Stimulated activated CD4-positive, alpha-beta T cell treated with anti-CD3 and anti-CD28 coated beads, Interleukin-1b, Interleukin-23, amount 100 ng/mL, for 1 hour (primary cell): ENCODE data around the gene MRPL55.
"Not testable (repeated sequence)": the region's sequence is repeated elsewhere in the genome, so short reads cannot be mapped to it uniquely, and the experiment has no call there.

Experiments used
- DNase-seq, 2 donors: peaks; one replicate each; pipeline ENCODE4 v3.0.0-alpha.2; 2020; ENCODE audit warnings: low read depth in 2 of 2

Gene MRPL55

DNA sequence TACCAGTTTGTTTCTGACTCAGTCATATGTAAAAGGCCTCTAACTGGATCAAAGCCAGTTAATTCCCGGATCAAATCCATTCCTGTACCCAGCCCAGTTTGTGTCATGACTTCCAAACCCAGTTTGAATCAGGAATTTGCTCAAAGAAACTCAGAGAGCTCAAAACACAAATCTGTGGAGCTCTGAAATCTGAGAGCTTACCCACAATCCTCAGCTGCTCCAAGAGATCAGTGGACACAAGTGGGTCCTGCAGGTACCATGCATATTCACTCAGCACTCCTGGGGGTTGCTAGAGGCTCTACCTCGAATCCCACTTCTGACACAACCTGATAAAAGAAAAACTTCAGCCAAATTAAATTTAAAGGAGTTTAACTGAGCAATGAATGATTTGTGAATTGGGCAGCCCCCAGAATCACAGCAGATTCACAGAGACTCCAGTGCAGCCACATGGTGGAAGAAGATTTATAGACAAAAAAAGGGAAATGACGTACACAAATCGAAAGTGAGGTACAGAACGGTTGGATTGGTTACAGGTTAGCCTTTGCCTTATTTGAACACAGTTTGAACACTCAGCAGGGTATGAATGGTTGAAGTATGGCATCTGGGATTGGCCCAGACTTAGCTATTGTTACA is 11.9 kb upstream of the MRPL55 start:
- no peak for DNase-seq

- DNase-seq = no peak
These were observed 11.3 kb upstream of the MRPL55 start for GRCh38 chr1:228120351-228120750.

- DNase-seq = no peak
These were observed 8.9 kb upstream of the MRPL55 start for GRCh38 chr1:228118040-228118439.

GRCh38 chr1:228117335-228117734 is 8.2 kb upstream of the MRPL55 start:
- no peak for DNase-seq

- DNase-seq = no peak
These were observed 5.7 kb upstream of the MRPL55 start for GRCh38 chr1:228114827-228115226.

- DNase-seq = no peak
These were observed 3.5 kb upstream of the MRPL55 start for GRCh38 chr1:228112617-228113016.

DNA sequence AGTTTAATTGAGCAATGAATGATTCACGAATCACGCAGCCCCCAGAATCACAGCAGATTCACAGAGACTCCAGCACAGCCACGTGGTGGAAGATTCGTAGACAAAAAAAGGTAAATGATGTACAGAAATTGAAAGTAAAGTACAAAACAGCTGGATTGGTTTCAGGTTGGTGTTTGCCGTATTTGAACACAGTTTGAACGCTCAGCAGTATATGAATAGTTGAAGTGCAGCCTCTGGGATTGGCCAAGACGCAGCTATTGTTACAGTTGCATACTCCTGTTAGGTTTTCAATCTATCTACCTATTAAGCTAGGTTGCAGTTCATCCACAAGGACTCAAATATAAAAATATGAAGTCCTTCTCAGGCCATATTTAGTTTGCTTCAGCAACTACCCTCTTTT is 3.1 kb upstream of the MRPL55 start:
- DNase-seq = no peak

DNA sequence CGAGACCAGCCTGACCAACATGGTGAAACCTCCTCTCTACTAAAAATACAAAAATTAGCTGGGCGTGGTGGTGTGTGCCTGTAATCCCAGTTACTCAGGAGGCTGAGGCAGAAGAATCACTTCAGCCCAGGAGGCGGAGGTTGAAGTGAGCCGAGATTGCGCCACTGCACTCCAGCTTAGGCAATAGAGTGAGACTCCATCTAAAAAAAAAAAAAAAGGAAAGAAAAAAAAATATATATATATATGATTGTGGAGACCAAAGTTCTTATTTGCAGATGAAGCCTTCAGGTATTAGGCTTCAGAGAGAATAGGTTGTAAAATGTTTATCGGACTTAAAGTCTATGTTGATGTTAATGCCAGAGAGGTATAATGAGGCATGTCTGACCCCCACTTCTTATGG is 2.2 kb upstream of the MRPL55 start:
- not testable (repeated sequence) for DNase-seq

DNA sequence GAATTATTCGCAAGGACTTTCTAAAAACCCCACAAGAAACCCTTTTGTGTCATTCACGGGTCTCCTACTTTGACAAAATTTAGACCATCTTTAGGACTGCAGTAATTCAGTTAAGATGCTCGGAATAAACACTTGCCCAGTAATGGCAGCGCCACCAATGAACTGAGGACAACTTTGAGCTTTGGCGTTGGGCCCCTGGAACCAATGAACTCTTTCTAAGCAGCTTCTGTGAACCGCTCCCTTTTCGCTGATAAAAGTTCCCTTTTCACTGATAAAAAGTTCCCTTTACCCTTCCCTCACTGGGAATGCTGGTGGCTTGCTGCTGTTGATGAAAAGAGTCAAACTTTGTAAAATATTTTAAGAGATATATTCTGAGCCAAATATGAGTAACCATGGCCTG is 1.5 kb upstream of the MRPL55 start:
- DNase-seq = no peak

DNA sequence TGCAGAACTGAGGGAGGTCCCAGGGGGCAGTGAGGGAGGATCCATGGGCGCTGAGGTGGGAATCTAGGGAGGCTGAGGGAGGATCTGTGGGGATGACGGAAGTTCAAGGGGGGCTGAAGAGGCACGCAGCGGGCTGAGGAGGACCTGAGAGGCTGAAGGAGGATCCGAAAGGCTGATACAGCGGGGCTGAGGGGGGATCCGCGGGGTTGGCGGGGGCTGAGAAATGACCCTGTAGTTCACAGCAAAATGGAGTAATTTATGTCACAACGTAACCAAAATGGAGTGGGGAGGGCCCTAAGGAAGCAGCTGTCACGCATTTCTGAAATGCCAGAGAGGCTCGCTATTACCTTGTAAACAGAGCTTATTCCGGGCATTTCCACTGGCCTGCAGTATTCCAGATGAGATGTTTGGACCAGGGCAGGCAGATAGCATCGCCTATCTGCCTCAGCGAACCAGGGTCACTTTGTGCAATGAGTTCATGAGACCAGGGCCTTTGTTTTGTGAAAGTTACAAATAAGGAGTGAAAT is 926 bp upstream of the MRPL55 start:
- DNase-seq = no peak

DNA sequence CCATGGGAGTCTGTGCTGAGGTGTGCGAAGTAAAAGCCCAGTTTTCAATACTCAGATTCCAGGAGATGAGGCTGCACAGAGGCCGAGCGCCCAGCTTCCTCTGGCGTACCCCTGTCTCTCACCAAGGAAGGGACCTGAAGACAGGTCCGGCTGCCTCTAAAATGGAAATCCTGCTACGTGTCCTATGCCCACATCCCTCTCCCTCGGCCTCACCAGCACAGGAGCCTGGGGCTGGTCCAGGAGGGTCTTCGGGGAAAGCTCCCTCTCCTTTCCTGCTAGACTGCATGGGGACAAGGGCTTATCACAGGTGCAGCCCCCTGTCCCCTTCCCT is 392 bp downstream of the MRPL55 start:
- no peak for DNase-seq

- no peak for DNase-seq
These were observed 926 bp downstream of the MRPL55 start for GRCh38 chr1:228108055-228108690.

DNA sequence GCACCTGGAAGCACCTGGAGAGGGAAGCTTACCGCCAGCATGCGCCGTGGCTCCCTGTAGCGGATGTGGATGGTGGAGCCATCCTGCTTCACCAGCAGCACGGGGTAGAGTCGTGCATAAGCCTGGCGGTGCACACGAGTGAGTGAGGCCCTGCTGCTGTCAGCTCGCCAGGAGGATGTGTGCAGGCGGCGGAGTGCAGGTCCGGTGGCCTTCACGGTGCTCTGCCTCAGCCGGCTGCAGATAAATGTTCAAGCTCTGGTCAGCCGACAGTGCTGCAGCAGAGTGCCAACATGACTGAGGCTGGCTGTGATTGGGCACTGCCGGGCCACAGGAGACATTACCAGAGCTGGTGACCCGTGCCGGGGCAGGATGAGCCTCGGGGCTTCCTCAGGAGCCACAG is 1.5 kb downstream of the MRPL55 start:
- DNase-seq = no peak

- DNase-seq = no peak
These were observed 2.4 kb downstream of the MRPL55 start for GRCh38 chr1:228106800-228107054.

DNA sequence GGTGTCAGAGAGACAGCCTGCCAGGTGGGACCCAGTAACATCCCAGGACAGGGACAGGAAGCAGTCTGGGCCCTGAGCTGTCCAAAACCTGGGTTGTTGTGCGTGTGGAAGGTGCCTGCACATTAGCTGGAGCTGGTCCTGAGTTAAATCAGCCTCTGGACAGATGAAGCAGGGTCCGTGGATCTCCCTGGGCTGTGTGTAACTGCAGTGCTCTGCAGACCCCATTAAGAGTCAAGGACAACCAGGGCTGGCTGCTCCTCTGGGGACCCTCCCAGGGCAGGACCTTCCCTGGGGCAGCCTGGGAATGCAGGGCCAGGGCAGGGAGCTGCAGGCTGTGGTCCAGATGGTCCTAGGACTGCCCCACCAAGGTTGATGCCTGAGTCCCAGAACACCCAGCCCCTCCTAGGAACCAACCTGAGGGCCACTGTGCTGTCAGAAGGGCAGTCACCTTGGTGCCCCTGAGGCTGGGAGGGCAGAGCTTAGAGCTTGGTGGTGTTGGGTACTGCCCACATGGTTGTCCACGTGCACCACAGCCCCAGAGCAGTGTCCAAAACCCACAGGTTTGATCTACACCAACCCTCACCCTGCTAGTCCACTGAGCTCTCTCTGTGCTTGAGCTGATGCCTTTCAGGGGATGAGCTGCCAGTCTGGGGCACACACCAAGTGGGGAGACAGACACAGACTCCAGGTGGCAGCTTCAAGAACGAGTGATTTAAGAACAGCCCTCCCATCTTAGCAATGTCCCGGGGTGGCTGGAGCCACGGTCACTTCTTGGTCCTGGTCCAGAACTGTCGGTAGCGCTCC is 2.9 kb downstream of the MRPL55 start:
- no peak for DNase-seq

- no peak for DNase-seq
These were observed 3.7 kb downstream of the MRPL55 start for GRCh38 chr1:228105270-228105995.

- DNase-seq = no peak
These were observed 4.4 kb downstream of the MRPL55 start for GRCh38 chr1:228104526-228105269.

- peak; percentile 79 to 89 for DNase-seq
These were observed 6.1 kb downstream of the MRPL55 start, which contains the start of gene C1orf35 for GRCh38 chr1:228102791-228103620. Gene C1orf35 (minus strand): TSS chr1:228103325. CDS start chr1:228103227, 98 bp downstream.

DNA sequence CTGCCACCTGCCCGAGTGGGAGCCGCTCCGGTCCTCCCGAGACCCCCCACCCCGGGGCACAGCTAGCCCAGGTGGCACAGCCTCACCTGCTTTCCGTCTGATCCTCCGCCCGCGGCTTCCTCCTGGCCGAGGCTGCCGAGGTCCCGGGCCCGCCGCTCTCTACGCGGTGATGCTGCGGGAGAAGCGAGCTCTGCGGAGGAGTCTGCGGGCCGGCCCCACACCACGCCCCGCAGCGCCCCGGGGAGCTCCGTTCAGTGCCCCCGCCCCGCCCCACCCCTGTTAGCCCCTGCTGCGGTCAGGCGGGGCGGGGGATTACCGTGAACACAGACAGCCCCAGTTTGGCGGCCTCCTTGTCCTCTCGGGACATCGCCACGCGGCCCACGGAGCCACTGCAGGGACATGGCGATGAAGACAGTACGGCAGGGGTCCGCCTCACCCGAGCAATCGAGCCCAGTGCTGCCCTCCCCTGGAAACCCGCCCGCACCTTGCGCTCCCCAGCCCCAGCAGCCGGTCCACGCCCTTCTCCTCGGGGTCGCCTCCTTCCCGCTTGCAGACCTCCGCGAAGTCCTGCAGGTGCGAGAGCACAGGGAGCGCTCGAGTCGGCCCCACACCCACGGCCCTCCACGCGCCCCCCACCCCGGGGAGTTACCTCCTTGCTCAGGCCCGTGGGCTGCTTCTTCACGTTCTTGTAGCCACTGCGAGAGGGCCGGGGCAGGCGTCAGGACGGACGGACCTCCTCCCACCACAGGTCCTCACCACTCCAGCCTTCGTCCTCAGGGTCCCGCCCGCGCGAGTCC is 6.9 kb downstream of the MRPL55 start:
- no peak for DNase-seq

DNA sequence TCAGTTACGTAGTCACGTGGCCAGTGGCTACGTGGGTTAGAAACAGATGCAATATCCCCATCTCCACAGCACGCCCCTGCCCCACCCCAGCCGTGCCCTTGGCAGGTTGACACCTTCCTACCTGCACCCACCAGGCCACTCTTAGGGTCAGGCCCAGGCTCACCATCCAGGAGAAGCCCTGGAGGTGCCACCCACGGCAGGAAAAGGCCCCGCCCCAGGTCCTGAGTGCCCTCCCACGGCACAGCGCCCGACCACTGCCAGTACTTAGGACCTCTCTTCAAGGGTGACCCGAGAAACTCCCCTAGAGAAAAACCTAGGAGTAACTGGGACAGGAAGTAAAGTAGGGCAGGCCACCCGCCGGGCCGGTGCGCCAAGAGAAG is 7.5 kb downstream of the MRPL55 start:
- DNase-seq = no peak
